Heart right ventricle (tissue), 16 donors: ENCODE results near the gene ABHD17C. TPM values are rescaled to one million over a fixed set of nuclear protein-coding genes. Genes with fewer than 3 reads are reported as not detected.
A peak's percentile ranks its signal among the peaks of the same experiment; 100 is the strongest.

Source experiments
- ATAC-seq, 8 donors: fragments of 200-7000 bp; cut with Tn5 transposase; one replicate each; pipeline ENCODE4 v1.9.1; 2020; ENCODE audit warnings: mild to moderate bottlenecking in 8 of 8, moderate library complexity in 8 of 8, moderate number of reproducible peaks in 1 of 8
- DNase-seq, 2 donors: peaks; one replicate each; pipeline ENCODE4 v3.0.0-alpha.2; 2020
- H3K27ac ChIP-seq, 10 donors: fragments of 200-600 bp; sonication (generic) in 2 of 10; one replicate each; pipeline versions ENCODE4 v1.5.0 to v1.8.0; 2020 to 2022; ENCODE audit warnings: mild to moderate bottlenecking in 3 of 10
- H3K27me3 ChIP-seq, 7 donors: fragments of 200-600 bp; one replicate each; pipeline ENCODE4 v1.8.0; 2021 to 2022; ENCODE audit warnings: mild to moderate bottlenecking in 2 of 7
- H3K36me3 ChIP-seq, 9 donors: fragments of 200-600 bp; sonication (generic) in 1 of 9; one replicate each; pipeline versions ENCODE4 v1.5.0 to v1.8.0; 2020 to 2022; ENCODE audit warnings: mild to moderate bottlenecking in 2 of 9
- H3K4me1 ChIP-seq, 9 donors: fragments of 200-600 bp; sonication (generic) in 1 of 9; one replicate each; pipeline versions ENCODE4 v1.5.0 to v1.8.0; 2020 to 2022; ENCODE audit warnings: mild to moderate bottlenecking in 4 of 9
- H3K4me3 ChIP-seq, 10 donors: fragments of 200-600 bp; sonication (generic) in 2 of 10; one replicate each; pipeline versions ENCODE4 v1.5.0 to v1.8.0; 2020 to 2022; ENCODE audit warnings: mild to moderate bottlenecking in 7 of 10, moderate library complexity in 2 of 10
- H3K9me3 ChIP-seq, 11 donors: fragments of 200-600 bp in 10 of 11; sonication (generic) in 2 of 11; one replicate each; pipeline versions ENCODE4 v1.5.0 to v1.8.0; 2013 to 2022; ENCODE audit warnings: mild to moderate bottlenecking in 2 of 11, control low read depth in 1 of 11, moderate library complexity in 1 of 11
- WGBS, 2 donors: extraction: QIAGEN DNeasy Blood & Tissue Kit; methylation state at CpG; one replicate each; pipeline ENCODE4 v1.1.7; 2013; ENCODE audit warnings: inconsistent platforms in 1 of 2; 5-methylcytosine and 5-hydroxymethylcytosine counted together
- intact Hi-C, 10 donors: fragments of 100-400 bp; cut with DNase I; formaldehyde crosslinking; loops; one replicate each; pipeline versions ENCODE4 v1.11.1 to v1.14.2; 2022
- polyA plus RNA-seq, 2 donors: library from polyadenylated mRNA; stranded (reverse); fragments of 200-250 nt; gene quantifications; one replicate each; pipeline ENCODE4 v1.2.3, GENCODE V29; 2013
- total RNA-seq, 10 donors: library from RNA; stranded (reverse); fragmentation: NEBNext Ultra II Directional in 3 of 10; extraction: Animal tissue kit (Norgen Biotek cat#: 25700) in 3 of 10; gene quantifications; one replicate each; pipeline versions ENCODE4 v1.2.1 to v1.2.4, GENCODE V29; 2021 to 2023
- TF ChIP-seq, protein P1 (sequence below), 9 donors: fragments of 200-600 bp; sonication (generic) in 2 of 9; IDR thresholded peaks; one replicate each; pipeline versions ENCODE4 v1.5.0 to v1.8.0; 2021 to 2022; ENCODE audit warnings: antibody characterized with exemption in 9 of 9, mild to moderate bottlenecking in 5 of 9, moderate library complexity in 1 of 9
- donor health status: Arrhythmogenic right ventricular cardiomyopathy.
- donor health status: ischemic (EF 13 %, LVEDD 7.1; RV severe dilation, severe dysfunction).
- donor health status: healthy with polysubstance abuse.
- donor health status: DM: no; HTN: yes; CAD: no.
- donor health status: DM: no; HTN: no; CAD: no.
- donor health status: ischemic (EF 25% LVEDD 6.9; RV normal size, moderate dysfunction).
- donor health status: ischemic (EF 25% LVEDD 5.7; RV mildly dilated, moderate dysfunction).
- donor health status: healthy.
- donor health status: DM: yes; HTN: yes; CAD: no.
- donor health status: Ischemic cardiomyopathy.
- donor health status: ischemic (EF 35%, LVEDD 5.7; RV mildly dilated, moderate dysfunction).
- donor health status: nonischemic (EF 11% LVEDD 7.7; RV severe dilation, severe dysfunction).
- donor health status: DM: yes; HTN: yes; CAD: no.
- donor health status: PGD.
- donor health status: ischemic (EF 29% LVEDD 5.4; RV normal size, mild dysfunction).
- donor health status: nonischemic (EF 23%, LVEDD 6.1; RV moderate dilation, normal function).

ABHD17C gene
- total and polyA plus RNA-seq, 12 donors, result 2.3 to 8.5 (median 4.2) TPM

- H3K27me3 ChIP-seq, result peaks cover 0 to 62% (median 38%) of the 10 kb centered on the region in 7 donors
- TF ChIP-seq, protein P1, sequence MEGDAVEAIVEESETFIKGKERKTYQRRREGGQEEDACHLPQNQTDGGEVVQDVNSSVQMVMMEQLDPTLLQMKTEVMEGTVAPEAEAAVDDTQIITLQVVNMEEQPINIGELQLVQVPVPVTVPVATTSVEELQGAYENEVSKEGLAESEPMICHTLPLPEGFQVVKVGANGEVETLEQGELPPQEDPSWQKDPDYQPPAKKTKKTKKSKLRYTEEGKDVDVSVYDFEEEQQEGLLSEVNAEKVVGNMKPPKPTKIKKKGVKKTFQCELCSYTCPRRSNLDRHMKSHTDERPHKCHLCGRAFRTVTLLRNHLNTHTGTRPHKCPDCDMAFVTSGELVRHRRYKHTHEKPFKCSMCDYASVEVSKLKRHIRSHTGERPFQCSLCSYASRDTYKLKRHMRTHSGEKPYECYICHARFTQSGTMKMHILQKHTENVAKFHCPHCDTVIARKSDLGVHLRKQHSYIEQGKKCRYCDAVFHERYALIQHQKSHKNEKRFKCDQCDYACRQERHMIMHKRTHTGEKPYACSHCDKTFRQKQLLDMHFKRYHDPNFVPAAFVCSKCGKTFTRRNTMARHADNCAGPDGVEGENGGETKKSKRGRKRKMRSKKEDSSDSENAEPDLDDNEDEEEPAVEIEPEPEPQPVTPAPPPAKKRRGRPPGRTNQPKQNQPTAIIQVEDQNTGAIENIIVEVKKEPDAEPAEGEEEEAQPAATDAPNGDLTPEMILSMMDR (IDR thresholded peaks at IDR 0.05), result no peak
- intact Hi-C loops, result loop anchor here in 9 of 10 donors (2.0 to 5.0 kb wide), 12 partner anchors 141 to 326 kb away; no protein-coding TSS in a partner anchor
- H3K4me3 ChIP-seq, result peak overlapping the region in 9 of 10 donors; percentile 34 to 58 (median 54)
- no peaks in the 10 kb centered on the region for H3K9me3 ChIP-seq
- H3K27ac ChIP-seq, result no peak overlapping the region
- peaks cover 14 to 53% (median 38%) of the 10 kb centered on the region in 9 donors for H3K4me1 ChIP-seq
- DNase-seq (no peak), ATAC-seq (no peak)
- 25 to 26% methylated on average over 7 of the region's 7 CpGs for WGBS, 2 donors
- H3K36me3 ChIP-seq, result no peaks in the 10 kb centered on the region
Observed at GRCh38 chr15:80778621-80778963, 83.5 kb downstream of the ABHD17C start.

DNA sequence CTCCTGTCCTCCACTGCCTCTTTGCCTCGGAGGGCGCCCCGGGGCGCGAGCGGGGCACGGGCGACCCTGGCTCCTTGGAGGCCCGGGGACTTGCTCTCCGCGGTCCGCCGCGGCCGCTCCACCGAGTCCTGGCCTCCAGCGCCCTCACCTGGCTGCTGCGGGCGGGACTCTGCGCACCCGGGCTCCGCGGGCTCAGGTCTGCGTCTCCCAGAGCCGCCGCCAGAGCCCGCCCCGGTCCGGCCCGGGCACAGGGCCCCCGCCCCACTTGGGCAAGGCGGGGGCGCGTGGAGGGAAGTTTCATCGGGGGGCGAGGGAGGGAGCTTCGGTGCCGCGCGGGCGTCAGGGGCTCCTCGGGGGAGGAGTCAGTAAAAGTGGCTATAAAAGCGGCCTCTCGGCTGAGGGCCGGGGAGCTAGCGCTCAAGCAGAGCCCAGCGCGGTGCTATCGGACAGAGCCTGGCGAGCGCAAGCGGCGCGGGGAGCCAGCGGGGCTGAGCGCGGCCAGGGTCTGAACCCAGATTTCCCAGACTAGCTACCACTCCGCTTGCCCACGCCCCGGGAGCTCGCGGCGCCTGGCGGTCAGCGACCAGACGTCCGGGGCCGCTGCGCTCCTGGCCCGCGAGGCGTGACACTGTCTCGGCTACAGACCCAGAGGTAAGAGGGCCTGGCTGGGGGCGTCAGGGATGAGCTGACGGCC is 84.0 kb downstream of the ABHD17C start, which contains the start of gene CEMIP:
Gene CEMIP, plus strand, starts transcription at position 407 of the 694 bp plus-strand sequence. CDS start 94,510 bp downstream, outside the sequence.
- TF ChIP-seq, protein P1 (IDR thresholded peaks at IDR 0.05), result peak; percentile 52 to 86 (median 73)
- H3K27me3 ChIP-seq, result peaks cover 0 to 67% (median 38%) of the 10 kb centered on the region in 7 donors
- intact Hi-C loops, result loop anchor here in 9 of 10 donors (2.0 to 5.0 kb wide), 12 partner anchors 142 to 327 kb away; no protein-coding TSS in a partner anchor
- WGBS, 2 donors, result 1% methylated on average over 72 to 75 of the region's 75 CpGs
- H3K4me3 ChIP-seq, result peak within 1 kb of the TSS; percentile 22 to 58 (median 54)
- no peaks in the 10 kb centered on the region for H3K36me3 ChIP-seq
- H3K27ac ChIP-seq, result no peak within 1 kb of the TSS
- H3K9me3 ChIP-seq, result no peaks in the 10 kb centered on the region
- DNase-seq (peak; percentile 49 to 70), ATAC-seq (peak; percentile 79 to 93 (median 86))
- H3K4me1 ChIP-seq, result peaks cover 14 to 53% (median 38%) of the 10 kb centered on the region in 9 donors

DNA sequence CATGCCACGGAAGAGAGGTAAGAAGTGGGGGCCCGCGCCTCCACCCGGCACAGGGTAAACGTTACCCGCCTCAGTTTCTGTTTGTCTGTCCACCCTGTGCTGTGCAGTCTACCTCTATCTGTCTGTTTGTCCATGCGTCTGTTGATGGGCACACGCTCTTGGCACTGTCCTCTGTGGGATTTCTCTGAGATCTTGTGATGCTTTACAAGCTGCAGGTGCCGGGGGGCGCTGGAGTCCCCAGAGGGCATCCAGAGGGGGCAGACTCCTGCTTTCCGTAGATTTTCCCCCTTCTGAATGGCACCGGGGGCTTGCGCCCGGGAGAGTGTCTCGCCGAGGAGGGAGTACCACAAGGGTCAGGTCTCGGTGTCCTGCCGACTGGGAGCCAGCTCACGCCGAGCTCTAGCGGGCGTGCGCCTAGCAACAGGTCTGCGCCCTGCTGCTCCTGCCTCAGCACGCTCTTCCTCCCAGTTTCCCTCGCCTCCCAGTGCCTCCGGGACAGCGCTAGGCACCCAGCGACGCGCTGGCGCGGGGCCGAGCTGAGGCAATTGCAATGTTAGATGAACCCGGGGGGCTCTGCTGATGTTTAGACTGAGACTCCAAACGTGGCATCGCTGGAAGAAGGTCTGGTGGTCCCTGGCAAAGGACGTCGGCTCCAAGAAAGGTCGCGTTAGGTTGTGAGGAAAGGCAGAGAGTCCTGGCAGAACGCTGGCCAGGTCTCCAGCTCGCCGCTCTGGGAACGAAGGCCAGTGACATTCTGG is 84.7 kb downstream of the ABHD17C start:
- ATAC-seq, result peak in 6 of 8 donors; percentile 13 to 64 (median 44)
- Histone ChIP-seq H3K36me3 (no peaks in the 10 kb centered on the region), H3K27ac (no peak overlapping the region), H3K4me1 (peaks cover 14 to 53% (median 38%) of the 10 kb centered on the region in 9 donors), H3K27me3 (peaks cover 0 to 69% (median 38%) of the 10 kb centered on the region in 7 donors), H3K9me3 (no peaks in the 10 kb centered on the region), H3K4me3 (peak overlapping the region; percentile 22 to 58 (median 54))
- intact Hi-C loops, result loop anchor here (2.0 to 5.0 kb wide), 13 partner anchors 143 to 328 kb away; no protein-coding TSS in a partner anchor
- peak in 1 of 2 donors; percentile 11 for DNase-seq
- WGBS, 2 donors, result 1 to 2% methylated on average over 45 of the region's 45 CpGs
- TF ChIP-seq, protein P1 (IDR thresholded peaks at IDR 0.05), result no peak
